GM10847 (cell line): ENCODE measurements around the gene DEAF1.

Experiments used
- POLR2A ChIP-seq: IDR thresholded peaks from 2 replicates; pipeline ENCODE4 v1.6.1; 2011; ENCODE audit not compliant: insufficient read length; ENCODE audit errors: extremely low read depth

DEAF1 gene

GRCh38 chr11:629237-629583, 65.8 kb downstream of the DEAF1 start:
- no peak for TF ChIP-seq POLR2A

GRCh38 chr11:628056-628455, 67.0 kb downstream of the DEAF1 start:
- TF ChIP-seq POLR2A = no peak

- TF ChIP-seq POLR2A = no peak
These were observed 67.8 kb downstream of the DEAF1 start for GRCh38 chr11:627308-627576.

- no peak for TF ChIP-seq POLR2A
These were observed 68.3 kb downstream of the DEAF1 start, which contains the start of gene SCT for GRCh38 chr11:626475-627307. SCT (minus strand) TSS chr11:627181; CDS start chr11:627143, 38 bp downstream.

GRCh38 chr11:625636-626268, 69.3 kb downstream of the DEAF1 start:
- no peak for TF ChIP-seq POLR2A

GRCh38 chr11:624705-625635, 70.1 kb downstream of the DEAF1 start, which contains the start of gene CDHR5:
CDHR5 (minus strand) TSS chr11:624955; CDS start chr11:624902, 53 bp downstream.
- no peak for TF ChIP-seq POLR2A

GRCh38 chr11:623999-624704, 70.9 kb downstream of the DEAF1 start:
- no peak for TF ChIP-seq POLR2A

GRCh38 chr11:623349-623869, 71.6 kb downstream of the DEAF1 start:
- no peak for TF ChIP-seq POLR2A

GRCh38 chr11:621838-622237, 73.2 kb downstream of the DEAF1 start:
- no peak for TF ChIP-seq POLR2A

GRCh38 chr11:620935-621814, 73.8 kb downstream of the DEAF1 start:
- TF ChIP-seq POLR2A = no peak

- TF ChIP-seq POLR2A = no peak
These were observed 74.8 kb downstream of the DEAF1 start for GRCh38 chr11:620201-620600.

GRCh38 chr11:619628-620050, 75.4 kb downstream of the DEAF1 start:
- TF ChIP-seq POLR2A = no peak

- no peak for TF ChIP-seq POLR2A
These were observed 76.0 kb downstream of the DEAF1 start for GRCh38 chr11:618856-619627.
